GM19238 (cell line): Measurements from ENCODE around the gene GREB1L.
"Not testable (repeated sequence)": the region's sequence is repeated elsewhere in the genome, so short reads cannot be mapped to it uniquely, and the experiment has no call there.

Experiments used
- DNase-seq: peaks from one replicate; pipeline ENCODE4 v3.0.0; 2011; ENCODE audit warnings: low spot score; ENCODE audit not compliant: insufficient read length

The GREB1L gene

DNA sequence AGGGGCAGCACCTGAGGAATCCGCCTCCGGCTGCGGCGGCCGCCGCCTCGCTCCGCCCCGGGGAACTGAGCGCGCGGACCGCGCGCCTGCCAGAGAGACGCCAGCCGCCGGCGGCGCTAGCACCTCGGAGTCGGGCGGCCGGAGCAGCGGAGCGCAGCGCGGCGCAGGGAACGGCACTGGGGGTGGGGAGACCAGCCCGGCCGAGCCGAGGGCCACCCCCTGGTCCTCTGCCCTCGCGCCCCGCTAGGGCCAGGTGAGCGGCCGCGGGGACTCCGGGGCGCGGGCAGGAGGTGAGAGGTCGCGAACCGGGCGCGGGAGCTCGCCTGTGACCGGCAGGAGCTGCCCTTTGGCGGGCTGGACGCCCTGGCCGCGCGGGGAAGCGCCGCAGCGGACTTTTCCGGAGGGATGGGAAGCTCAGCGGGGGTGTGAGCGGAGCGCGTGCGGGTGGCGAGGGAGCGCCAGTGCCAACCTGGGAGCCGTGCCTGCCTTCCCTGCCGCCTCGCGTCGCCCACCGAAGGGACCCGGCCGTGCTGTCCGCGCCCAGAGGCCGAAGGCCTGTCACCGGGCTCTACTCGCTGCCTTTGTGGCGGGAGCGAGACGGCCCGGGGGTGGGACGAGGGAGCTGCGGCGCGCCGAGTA lies at the start of gene GREB1L:
Gene GREB1L (plus strand): TSS at position 92 of the 639 bp plus-strand sequence. CDS start 141,287 bp downstream, outside the sequence.
- no peak for DNase-seq

DNA sequence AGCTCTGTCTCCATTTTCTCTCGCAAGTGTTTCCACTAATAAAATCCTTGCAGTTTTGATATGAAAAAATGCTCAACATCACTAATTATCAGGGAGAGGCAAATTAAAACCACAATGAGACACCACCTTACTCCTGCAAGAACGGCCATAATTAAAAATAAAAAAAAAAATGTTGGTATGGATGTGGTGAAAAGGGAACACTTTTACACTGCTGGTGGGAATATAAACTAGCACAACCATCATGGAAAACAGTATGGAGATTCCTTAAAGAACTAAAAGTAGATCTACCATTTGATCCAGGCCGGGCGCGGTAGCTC lies 49.8 kb upstream of the GREB1L start:
- DNase-seq, result no peak

DNA sequence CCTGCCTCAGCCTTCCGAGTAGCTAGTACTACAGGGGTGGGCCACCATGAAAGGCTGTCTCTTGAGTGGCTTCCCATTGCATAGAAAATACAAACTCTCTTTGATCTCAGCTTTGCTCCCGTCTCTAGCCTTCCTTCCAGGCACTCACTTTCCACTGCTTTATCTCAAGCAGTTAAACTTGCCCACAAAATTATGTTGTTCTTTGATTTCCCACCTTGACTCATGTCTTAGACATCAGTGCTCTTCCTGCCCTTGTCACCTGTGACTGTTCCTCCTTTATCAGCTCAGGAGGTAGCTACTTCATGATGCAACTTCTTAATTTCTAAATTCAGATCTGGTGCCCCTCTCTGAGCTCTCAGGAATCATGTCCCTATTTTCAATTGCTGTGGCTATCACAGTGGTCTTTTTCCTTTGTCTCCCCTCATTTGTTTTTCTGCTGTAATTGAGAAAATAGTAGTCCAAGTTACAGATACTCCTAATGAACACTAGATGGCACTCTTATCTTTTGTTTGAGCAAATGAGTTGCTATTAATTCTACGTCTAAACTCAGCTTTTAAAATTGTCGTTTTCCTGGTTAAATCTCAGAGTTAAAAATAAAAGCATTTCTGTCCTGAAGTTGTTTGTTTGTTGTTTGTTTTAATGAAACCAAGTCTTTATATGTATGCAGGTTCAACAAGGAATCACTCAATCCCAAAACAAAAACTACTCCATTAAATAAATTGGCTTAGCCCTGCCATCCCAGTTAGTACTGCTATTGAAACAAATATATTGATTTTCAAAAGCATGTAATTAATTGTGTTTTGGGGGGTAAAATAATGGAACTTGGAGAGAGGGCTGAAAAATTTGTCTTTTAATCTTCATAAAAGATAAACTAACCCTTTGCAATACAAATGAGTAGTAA lies 46.9 kb upstream of the GREB1L start:
- no peak for DNase-seq

DNA sequence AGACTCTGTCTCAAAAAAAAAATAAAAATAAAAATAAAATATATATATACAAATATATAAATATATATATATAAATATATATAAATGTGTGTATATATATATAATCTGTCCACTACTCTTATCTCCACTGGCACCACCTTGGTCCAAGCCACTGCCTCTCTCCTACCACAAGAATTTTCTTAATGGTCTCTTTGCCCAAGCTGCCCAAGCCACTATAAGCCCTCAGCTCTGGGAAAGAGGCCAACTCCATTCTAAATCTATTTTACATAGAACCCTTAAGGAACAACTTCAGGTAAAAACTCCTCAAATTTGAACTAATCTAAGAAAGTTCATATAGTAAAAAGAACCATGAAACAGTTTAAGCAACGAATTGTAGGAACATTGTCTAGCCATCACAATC lies 45.6 kb upstream of the GREB1L start:
- DNase-seq, result no peak

DNA sequence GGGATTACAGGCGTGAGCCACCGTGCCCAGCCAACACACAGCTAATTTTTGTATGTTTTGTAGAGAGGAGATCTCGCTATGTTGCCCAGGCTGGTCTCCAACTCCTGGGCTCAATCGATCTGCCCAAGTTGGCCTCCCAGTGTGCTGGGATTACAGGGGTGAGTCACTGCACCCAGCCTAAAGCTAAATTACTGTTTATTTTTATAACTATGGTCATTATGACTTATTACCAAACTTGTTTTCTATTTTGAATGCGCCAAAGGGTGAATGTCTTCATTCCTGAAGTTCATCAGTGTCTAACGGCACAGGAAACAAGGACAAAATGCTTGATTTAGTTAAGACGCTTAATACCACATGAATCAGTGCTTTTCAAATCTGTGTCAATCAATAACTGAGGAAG lies 38.9 kb upstream of the GREB1L start:
- DNase-seq, result no peak

DNA sequence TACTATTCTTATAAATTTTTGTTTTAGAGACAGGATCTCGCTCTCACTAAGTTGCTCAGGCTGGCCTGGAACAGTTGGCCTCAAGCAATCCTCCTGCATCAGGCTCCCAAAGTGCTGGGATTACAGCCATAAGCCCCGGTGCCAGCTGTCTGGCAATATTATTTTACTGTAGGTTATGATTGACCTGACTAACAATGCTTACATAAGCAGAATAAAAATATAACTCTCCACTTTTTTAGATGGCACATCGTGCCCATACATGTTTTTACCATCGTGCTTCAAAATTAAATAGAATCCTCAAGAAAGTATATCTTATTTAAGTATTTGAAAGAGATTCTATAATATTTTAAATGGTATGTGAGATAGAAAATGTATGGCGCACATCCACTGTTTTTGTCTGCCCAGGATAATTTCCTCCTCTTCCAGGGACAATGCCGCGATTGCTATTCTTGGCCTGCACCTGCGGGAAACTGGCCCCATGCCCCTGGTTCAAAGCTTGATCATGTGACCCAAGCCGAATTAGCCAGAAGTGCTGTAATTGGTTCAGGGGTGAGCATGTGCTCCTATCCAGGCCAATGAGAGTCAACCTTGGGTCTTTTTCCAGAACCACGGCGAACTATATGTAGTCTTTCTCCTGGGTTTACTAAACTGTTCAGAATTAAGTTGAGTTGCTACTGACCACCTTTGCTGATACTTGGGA lies 38.3 kb upstream of the GREB1L start:
- no peak for DNase-seq

DNA sequence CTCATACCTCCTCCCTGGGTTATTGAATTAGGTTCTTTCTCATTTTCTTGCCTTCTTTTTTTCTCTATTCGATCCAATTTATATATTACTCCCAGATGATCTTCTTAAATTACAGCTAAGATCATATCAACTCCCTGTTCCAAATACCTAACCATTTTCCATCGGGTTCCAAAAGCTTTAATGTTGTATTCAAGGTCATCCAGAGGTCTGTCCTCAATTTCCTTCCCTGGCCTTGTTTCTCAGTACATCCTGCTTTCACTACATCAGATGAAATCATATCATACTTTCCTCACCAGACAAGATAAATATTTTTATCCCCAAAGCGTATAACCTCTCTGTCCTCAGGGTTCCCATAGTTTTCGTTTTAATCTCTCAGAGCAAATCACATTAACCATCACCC lies 36.3 kb upstream of the GREB1L start:
- no peak for DNase-seq

DNA sequence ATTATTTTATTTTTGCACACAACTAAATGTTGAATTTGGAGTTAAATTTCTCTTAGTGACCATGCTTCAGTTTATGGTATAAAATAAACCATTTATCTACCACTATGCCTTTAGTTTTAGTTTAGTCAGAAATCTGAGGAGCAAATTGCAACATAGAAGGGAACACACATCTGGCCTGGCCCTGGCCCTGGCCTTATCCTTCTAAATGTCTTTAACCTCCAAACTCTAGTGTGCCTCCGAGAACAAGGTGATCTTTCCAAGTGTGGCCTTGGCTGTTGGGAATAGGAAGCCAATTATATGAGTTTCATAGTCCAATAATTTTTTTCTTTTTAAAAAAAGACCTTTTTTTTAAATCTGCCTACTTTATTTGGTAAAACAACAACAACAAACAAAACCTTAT lies 31.8 kb upstream of the GREB1L start:
- no peak for DNase-seq

DNA sequence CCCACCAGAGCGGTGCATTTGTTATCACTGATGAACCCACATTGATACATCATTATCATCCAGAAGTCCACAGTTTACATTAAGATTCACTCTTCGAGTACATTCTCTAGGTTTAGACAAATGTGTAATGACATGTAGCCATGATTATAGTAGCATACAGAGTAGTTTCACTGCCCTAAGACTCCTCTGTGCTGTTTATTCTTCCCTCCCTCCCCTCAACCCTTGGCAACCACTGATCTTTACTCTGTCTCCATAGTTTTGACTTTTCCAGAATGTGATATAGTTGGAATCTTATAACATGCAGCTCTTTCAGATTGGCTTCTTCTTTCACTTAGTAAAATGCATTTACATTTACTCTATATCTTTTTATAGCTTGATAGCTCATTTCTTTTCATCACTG lies 31.2 kb upstream of the GREB1L start:
- no peak for DNase-seq

DNA sequence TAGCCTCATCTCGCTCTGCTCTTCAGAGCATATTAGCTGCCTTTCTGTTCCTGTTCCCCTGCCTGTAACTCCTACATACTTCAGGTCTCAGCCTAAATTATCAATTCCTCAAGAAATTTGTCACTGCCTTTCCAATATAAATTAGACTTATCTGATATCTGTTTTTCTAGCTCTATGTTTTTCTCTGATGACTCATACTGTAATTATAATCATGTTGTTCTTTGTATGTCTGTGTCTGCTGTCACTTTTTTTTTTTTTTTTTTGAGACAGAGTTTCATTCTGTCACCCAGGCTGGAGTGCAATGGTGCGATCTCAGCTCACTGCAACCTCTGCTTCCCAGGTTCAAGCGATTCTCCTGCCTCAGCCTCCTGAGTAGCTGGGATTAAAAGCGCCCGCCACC lies 27.6 kb upstream of the GREB1L start:
- not testable (repeated sequence) for DNase-seq

DNA sequence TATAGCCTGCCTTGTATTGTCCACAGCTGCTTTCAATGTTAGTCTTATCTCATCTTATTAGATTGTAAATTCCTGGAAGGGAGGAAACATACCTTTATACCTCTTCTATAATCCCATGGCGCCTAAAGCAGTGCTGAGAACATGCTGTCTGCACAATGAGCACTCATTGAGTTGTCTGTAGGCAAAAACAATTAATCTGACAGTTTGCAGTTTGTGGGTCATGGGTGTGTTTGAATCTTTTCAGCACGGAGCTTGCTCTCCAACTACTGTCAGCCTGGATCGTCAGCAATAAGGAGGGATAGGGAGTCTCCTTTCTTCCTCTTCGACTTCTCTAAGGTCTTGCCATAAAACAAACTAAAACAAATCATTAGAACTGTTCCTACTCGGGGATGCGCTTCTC lies 26.5 kb upstream of the GREB1L start:
- no peak for DNase-seq

DNA sequence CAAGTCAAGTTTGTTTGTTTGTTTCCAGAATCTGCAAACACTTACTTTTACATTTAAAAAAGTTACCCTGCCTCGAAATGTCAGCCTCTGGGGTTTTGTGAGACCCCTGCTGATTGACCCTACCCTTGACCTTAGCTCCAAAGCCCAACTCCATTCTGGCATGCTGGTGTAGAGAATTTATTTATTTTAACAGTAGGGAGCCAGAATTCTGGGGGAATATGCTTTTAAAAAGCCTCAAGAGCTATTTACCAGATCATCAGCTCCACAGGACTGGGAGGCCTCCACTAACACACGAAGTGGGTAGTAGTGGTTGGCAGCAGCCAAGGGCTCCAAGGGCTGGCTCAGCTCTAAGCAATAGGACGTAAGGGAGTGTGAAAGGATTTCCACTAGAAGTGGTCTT lies 23.2 kb upstream of the GREB1L start:
- DNase-seq, result no peak

DNA sequence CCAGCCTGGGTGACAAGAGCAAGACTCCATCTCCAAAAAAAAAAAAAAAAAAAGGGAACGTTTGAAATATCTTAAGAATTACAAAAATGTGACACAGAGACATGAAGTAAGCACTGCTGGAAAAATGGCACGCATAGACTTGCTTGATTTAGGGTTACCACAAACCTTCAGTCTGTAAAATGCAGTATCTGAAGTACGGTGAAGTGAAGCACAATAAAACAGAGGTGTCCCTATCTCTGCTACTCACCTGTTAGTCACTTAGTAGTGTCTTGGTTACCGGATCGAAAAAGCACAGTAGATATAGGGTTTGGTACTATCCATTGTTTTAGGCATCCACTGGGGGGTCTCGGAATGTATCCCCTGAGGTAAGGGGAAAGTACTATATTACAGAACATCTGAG lies 11.6 kb upstream of the GREB1L start:
- DNase-seq, result no peak

DNA sequence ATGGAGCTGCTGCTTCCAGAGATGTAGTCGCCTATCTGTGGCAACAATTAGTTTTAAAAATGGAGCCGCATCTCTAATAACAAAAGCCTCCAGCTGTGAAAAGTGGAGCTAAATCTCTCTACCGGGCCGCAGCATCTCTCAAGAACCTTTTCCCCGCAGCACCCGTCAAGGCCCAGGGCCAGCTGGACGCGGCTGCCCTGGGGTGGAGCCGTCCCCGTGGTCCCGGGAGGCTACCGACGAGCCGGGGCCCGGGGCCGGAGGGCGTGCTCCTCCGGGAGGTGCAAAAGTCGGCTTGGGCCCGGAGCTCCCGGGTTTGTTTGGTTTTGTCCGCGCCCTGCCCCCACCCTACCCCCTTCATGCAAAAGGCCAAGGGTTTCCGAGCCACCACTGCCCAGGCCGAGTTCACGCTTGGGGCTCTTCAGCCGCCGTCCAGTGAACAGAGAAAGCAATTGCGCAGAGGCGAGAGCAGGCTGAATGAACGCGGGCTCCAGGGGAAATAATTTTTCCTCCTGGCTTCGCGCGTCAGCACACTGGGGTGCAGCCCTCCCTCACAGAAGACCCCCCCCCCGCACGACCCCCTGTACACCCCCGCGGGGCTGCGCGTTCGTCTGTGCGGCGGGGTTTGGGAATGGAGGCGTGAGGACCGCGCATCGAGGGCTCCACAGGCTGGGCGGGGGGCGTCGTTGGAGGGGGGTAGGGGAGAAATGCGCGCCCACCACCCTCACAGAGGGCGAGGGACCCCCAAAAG lies 557 bp upstream of the GREB1L start:
- no peak for DNase-seq

DNA sequence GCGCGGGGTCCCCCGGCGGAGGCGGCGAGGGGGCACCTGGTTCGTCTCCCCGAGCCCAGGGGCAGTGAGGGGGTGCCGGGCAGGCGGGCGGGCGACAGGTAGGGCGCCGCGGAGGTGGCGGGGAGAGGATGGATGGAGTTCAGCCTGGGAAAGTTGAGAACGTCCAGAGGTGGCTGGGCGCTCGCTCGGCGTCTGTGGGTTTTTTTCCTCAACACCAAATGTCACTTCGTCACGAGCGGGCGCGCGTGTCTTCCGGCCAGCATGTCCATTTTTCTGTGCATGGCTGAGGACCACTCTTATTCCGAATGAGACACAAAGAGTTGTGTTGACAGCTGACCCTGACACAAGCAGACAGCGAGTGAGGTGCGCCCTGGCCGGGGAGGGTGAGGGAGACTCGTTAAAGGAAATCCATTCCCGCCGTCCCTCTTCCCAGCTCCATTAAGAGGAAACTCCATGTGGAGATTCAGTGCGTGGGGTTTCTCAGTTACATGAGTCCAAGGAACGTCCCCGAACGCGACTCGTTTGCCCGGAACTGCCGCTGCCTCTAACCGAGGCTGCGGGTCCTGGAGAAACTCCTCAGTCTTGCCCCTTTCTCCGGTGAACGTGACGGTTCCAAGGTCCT lies 859 bp downstream of the GREB1L start:
- DNase-seq, result no peak

DNA sequence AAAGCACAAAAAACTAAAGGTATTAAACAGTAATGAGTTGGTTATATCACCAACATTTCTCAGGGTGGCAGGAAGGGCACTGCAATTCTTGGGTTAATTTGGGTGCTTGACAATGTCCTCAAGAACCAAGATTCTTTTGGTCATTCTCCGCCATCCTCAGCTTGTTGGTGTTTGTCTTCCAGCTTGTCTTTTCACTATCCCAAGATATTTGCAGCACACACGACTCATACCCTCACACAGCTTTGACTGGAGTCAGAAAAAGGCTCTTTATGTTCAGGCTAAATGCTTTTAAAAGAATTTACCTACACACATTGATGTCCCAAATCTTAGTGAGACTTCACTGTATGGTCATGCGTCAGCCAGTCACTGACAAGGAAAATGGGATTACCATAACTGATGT lies 12.5 kb downstream of the GREB1L start:
- no peak for DNase-seq

DNA sequence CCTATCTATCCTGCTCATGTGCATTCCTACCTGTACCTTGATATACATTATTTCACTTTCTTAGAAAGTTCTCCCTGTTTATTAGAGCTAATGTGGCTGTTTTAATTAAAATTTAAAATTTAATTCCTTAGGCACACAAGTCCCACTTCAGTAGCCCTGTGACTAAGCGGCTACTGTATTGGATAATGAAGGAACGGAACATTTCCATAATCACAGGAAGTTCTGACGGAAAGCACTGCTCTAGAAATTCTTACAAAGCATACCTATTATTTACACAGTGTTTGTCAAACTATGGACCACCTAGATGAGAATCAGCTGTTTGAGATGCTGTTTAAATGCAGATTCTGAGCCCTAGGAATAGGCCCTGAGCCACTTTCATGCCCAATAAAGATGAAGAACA lies 13.2 kb downstream of the GREB1L start:
- no peak for DNase-seq

DNA sequence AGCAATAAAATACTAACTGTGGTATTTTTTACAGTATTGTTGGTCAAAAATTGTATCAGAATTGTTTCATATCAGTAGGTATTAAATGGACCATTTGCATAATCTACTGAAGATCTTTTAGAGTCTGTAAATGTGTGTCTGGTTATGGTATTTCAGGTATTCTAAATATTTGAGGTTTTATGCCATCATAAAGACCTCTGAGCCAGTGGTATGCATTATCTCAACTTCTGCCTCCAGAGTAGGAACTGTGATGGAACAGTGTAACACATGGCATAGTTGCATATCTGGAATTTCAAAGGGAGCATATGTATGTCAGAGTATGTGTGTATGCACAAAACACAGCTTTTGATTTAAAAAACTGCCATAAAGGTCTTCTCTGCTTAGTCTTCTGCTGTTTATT lies 15.4 kb downstream of the GREB1L start:
- DNase-seq, result no peak

DNA sequence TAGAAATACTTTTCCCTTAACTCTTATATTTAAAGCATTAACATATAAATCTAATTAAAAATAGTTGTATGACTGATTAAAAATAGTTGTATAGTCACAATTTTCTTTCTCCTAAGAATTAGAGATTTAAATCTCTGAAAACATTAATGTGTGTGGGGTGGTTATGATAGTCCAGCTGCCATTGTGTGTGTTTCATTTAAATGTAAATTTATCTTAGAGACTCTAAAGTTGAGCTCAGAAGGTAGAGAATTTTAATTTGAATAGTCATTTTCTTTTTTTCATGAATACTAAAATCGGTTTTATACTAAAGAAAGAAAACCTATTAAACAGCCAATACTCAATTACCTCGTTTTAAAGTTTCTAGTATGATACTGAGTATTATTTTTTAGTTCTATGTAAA lies 18.6 kb downstream of the GREB1L start:
- DNase-seq, result no peak

DNA sequence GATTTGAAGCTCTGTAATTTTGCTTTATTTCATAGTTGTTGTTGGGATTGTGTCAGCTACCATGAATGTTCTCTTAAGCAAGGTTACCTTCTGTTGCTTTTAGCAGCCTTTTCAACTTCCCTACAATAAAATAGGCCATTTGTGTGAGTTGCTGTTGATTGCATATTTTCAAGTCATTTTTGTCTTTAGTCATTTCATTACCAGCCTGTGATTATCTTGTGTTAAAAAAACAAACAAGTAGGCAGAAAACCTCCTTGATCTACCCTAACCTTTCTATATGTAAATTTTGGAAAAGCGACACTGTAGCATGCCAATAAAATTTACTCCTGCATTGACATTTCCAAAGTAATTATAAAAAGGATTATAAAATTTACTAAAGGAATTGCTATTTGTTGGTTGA lies 19.3 kb downstream of the GREB1L start:
- DNase-seq, result no peak

DNA sequence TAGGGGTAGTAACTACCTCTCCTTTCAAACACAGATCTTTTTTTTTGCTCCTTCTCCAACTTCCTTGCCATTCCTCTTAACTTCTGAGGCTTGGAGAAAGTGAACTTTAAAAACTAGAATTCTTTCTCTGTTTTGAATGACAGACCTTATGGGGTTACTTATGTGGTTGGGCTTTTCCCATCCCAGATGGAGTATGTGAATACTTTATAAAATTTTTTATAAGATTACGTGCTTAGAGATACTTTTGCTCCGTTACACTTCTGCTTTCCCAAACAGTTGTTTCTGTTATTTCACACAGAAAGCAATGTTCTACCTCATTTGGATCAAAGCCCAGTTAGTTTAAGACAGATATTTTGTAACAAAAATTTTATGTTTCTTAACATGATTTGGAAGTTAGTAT lies 20.2 kb downstream of the GREB1L start:
- DNase-seq, result no peak
